ENCODE measurements around the gene UBE2QL1. TPM values are rescaled to one million over a fixed set of nuclear protein-coding genes. Genes with fewer than 3 reads are reported as not detected.

The UBE2QL1 gene
- total RNA-seq, 4 donors from 2014 or later, result 0.68 to 3.6 (median 1.5) TPM

- no peak for TF ChIP-seq CTCF (IDR thresholded peaks at IDR 0.05; ENCODE audit: low read depth)
Observed at GRCh38 chr5:6506611-6507010, 58.0 kb downstream of the UBE2QL1 start.

DNA sequence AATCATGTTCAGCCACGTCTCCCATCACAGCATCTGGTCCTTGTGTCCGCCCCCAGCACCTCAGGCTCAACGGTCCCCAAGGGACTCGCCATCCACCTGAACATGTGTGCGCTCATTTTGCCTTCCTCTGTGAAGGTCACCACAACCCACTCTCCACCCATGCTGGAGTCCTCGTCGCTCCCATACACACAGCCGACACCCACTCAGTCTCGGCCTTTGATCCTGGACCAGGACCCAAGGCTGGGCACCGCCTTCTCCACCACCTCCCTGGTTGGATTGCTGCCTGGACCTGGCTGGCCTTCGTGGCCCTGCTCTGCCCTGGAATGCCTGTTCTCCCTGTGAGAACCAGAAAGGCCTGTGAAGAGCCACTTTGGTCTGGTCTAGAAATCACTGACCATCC is 60.3 kb downstream of the UBE2QL1 start:
- TF ChIP-seq CTCF (IDR thresholded peaks at IDR 0.05; ENCODE audit: low read depth), result no peak

GRCh38 chr5:6510132-6510531 is 61.5 kb downstream of the UBE2QL1 start:
- no peak for TF ChIP-seq CTCF (IDR thresholded peaks at IDR 0.05; ENCODE audit: low read depth)

- no peak for TF ChIP-seq CTCF (IDR thresholded peaks at IDR 0.05; ENCODE audit: low read depth)
Observed at GRCh38 chr5:6510973-6511372, 62.3 kb downstream of the UBE2QL1 start.

GRCh38 chr5:6516823-6517222 is 68.2 kb downstream of the UBE2QL1 start:
- no peak for TF ChIP-seq CTCF (IDR thresholded peaks at IDR 0.05; ENCODE audit: low read depth)

DNA sequence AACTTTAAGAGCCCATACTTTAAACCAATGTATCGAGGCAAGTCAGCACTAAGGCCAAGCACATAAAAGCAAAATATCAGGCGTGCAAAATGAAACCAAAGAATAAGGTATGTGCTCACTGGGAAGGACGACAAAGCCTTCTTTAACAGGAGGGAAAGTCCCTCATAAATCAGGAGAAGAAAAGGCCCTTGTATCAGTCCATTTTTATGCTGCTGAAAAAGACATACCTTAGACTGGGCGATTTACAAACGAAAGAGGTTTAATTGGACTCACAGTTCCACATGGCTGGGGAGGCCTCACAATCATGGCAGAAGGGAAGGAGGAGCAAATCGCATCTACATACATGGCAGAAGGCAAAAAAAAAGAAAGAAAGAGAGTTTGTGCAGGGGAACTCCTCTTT is 68.9 kb downstream of the UBE2QL1 start:
- no peak for TF ChIP-seq CTCF (IDR thresholded peaks at IDR 0.05; ENCODE audit: low read depth)

- no peak for TF ChIP-seq CTCF (IDR thresholded peaks at IDR 0.05; ENCODE audit: low read depth)
Observed at GRCh38 chr5:6518298-6519057, 69.8 kb downstream of the UBE2QL1 start.
